IMR-90 (cell line): ENCODE results near the gene MYO3B.

ENCODE experiments used
- CTCF ChIP-seq: conservative IDR thresholded peaks from 2 replicates; pipeline ENCODE4 v1.5.1; 2012; ENCODE audit warnings: mild to moderate bottlenecking, low read depth, low read length, improper control_type of control experiment
- RCOR1 ChIP-seq: IDR thresholded peaks from 2 replicates; pipeline ENCODE4 v1.6.1; 2012; ENCODE audit warnings: mild to moderate bottlenecking, low read length, improper control_type of control experiment; ENCODE audit not compliant: insufficient replicate concordance

DNA sequence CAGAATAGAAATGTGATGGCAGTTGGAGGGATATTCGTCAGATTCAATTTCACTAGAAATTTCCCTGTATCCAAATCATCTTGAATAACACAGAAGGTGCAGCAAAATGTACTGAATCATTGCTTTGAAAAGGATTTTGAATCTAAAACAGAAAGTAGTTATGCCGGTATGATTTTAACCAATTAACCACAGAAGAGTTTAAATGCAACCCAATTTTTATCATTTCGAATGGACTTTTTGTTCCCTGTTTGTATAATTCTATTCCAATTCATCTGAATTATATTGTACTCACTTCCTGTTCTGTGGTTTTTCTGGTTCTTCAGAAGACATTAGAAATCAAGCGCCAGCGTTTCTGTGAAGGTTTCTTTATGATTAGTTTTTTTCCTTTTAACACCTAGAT lies 190.4 kb downstream of the MYO3B start:
- TF ChIP-seq CTCF, result no peak
- TF ChIP-seq RCOR1, result no peak
